ENCODE data around the gene RNF38. TPM values are rescaled to one million over a fixed set of nuclear protein-coding genes. Genes with fewer than 3 reads are reported as not detected.
A peak's percentile ranks its signal among the peaks of the same experiment; 100 is the strongest.

Gene RNF38
- total and polyA plus RNA-seq, 2 donors (not counting 3 experiments of a cell fraction or from before 2014, with no cell fraction given) = 36.7 to 47.2 TPM

DNA sequence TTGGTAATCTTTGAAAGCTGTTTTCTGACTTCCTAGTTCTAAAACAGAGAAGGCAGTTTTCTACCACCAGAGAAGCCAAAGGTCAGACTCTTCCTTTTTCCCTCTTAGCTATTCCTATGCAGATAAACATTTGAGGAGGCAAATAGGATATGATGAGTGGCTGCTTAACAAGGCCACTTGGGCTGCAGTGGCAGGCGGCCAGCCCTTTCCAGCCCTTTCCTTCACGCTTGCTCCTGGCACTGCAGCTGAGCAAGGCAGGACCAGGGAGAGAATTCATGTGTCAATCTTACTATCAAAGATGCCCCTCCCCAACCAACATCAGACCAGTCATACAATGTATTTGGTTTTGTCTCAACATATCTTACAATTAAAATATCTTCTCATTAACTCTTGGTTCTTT lies 36.8 kb upstream of the RNF38 start:
- Histone ChIP-seq H3K27ac (ENCODE audit: insufficient read depth, low read depth, low read length) (no peak overlapping the region), H2AFZ (ENCODE audit: low read depth, low read length) (no peak overlapping the region), H3K9me1 (replicated peaks; ENCODE audit: control insufficient read depth, extremely low read depth, insufficient read depth, low read length) (no peaks in the 10 kb centered on the region), H3K4me1 (ENCODE audit: control insufficient read depth, extremely low read depth, insufficient read depth, low read length) (peaks cover under 1% of the 10 kb centered on the region), H3K79me2 (ENCODE audit: control insufficient read depth, insufficient read depth, low read length) (peaks cover 26% of the 10 kb centered on the region), H3K4me2 (ENCODE audit: insufficient read depth, low read length) (no peak overlapping the region), H4K20me1 (replicated peaks; ENCODE audit: control insufficient read depth, extremely low read depth, insufficient read depth, low read length) (peaks cover 6% of the 10 kb centered on the region), H3K27me3 (ENCODE audit: control insufficient read depth in 2 of 2, insufficient read depth in 2 of 2, low read length in 2 of 2) (no peaks in the 10 kb centered on the region), H3K9ac (replicated peaks; ENCODE audit: extremely low read depth, insufficient read depth, low read length) (no peak overlapping the region), H3K36me3 (ENCODE audit: control insufficient read depth in 2 of 2, extremely low read depth in 1 of 2, insufficient read depth in 2 of 2, low read length in 2 of 2) (no peaks in the 10 kb centered on the region), H3K9me3 (replicated peaks; ENCODE audit: control insufficient read depth, insufficient read depth, low read length) (no peaks in the 10 kb centered on the region), H3K4me3 (replicated peaks in 1 of 3; ENCODE audit: insufficient read depth in 1 of 3, low read depth in 1 of 3, low read length in 3 of 3) (no peak overlapping the region)
- intact Hi-C loops (cut with micrococcal nuclease) (no loop called here), dilution Hi-C loops (cut with MboI; ENCODE audit: extremely low pct_ligation_motif_present, low sequenced_read_pairs) (no loop called here)
- TF ChIP-seq POLR2A (IDR thresholded peaks at IDR 0.05; ENCODE audit: low read depth, low read length) (no peak), GATA2 (IDR thresholded peaks at IDR 0.05; ENCODE audit: insufficient read depth, insufficient read length, low read depth, low read length) (no peak), FOS (IDR thresholded peaks at IDR 0.05; ENCODE audit: borderline replicate concordance, insufficient read depth, low read length) (no peak), MYC (IDR thresholded peaks at IDR 0.05; ENCODE audit: low read depth, low read length) (no peak), JUN (IDR thresholded peaks at IDR 0.05; ENCODE audit: borderline replicate concordance, insufficient read depth, insufficient read length, low read depth) (no peak), POLR2AphosphoS5 (IDR thresholded peaks at IDR 0.05; ENCODE audit: insufficient read depth, low read depth, low read length) (no peak), EZH2 (IDR thresholded peaks at IDR 0.05; ENCODE audit: borderline replicate concordance, low read depth, low read length, severe bottlenecking) (no peak)
- TF ChIP-seq, protein P1, sequence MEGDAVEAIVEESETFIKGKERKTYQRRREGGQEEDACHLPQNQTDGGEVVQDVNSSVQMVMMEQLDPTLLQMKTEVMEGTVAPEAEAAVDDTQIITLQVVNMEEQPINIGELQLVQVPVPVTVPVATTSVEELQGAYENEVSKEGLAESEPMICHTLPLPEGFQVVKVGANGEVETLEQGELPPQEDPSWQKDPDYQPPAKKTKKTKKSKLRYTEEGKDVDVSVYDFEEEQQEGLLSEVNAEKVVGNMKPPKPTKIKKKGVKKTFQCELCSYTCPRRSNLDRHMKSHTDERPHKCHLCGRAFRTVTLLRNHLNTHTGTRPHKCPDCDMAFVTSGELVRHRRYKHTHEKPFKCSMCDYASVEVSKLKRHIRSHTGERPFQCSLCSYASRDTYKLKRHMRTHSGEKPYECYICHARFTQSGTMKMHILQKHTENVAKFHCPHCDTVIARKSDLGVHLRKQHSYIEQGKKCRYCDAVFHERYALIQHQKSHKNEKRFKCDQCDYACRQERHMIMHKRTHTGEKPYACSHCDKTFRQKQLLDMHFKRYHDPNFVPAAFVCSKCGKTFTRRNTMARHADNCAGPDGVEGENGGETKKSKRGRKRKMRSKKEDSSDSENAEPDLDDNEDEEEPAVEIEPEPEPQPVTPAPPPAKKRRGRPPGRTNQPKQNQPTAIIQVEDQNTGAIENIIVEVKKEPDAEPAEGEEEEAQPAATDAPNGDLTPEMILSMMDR (IDR thresholded peaks at IDR 0.05; ENCODE audit: extremely low read depth in 1 of 2, insufficient read depth in 1 of 2, low read depth in 1 of 2, low read length in 2 of 2) = no peak
- TF ChIP-seq, protein P2, sequence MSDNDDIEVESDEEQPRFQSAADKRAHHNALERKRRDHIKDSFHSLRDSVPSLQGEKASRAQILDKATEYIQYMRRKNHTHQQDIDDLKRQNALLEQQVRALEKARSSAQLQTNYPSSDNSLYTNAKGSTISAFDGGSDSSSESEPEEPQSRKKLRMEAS (IDR thresholded peaks at IDR 0.05; ENCODE audit: insufficient read depth, insufficient read length) = no peak
- peak; percentile 55 for FAIRE-seq
- DNase-seq (ENCODE audit: low read depth, low spot score) = peak; percentile 40
- POLR2A ChIA-PET = interaction anchor here (0.5 to 1.0 kb wide), 3 partner anchors 10 to 746 kb away, joined by 3 to 12 read pairs (median 3); no protein-coding TSS in a partner anchor
- no TSS peak for BruUV-seq (replicated peaks)
- CTCF ChIA-PET = interaction anchor here (0.7 to 4.6 kb wide), 4 partner anchors 13 to 105 kb away, joined by 3 to 30 read pairs (median 13); no protein-coding TSS in a partner anchor
